Measurements from ENCODE around the gene RNASE12.
"Not testable (repeated sequence)": the region's sequence is repeated elsewhere in the genome, so short reads cannot be mapped to it uniquely, and the experiment has no call there.

Gene RNASE12

GRCh38 chr14:20578784-20579502 lies 12.2 kb downstream of the RNASE12 start:
- no peak for DNase-seq

- no peak for DNase-seq
Observed at GRCh38 chr14:20578325-20578724, 12.9 kb downstream of the RNASE12 start.

- not testable (repeated sequence) for DNase-seq
Observed at GRCh38 chr14:20572382-20572990, 18.7 kb downstream of the RNASE12 start.

DNA sequence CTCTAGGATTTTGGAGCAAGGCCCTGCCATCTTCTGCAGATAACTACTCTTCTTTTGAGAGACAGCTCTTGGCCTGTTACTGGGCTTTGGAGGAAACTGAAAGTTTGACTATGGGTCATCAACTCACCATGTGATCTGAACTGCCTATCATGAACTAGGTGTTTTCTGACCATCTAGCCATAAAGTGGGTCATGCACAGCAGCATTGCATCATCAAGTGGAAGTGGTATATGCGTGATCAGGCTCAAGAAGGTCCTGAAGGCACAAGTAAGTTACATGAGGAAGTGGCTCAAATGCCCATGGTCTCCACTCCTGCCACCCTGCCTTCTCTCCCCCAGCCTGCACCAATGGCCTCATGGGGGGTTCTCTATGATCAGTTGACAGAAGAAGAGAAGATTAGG lies 20.5 kb downstream of the RNASE12 start:
- DNase-seq: peak in 1 of 2 experiments; percentile 1

DNA sequence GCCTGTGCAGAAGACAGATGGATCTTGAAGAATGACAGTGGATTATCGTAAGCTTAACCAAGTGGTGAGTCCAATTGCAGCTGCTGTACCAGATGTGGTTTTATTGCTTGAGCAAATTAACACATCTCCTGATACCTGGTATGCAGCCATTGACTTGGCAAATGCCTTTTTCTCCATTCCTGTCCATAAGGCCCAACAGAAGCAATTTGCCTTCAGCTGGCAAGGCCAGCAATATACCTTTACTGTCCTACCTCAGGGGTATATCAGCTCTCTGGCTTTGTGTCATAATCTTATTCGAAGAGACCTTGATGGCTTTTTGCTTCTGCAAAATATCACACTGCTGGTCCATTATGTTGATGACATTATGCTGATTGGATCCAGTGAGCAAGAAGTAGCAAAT lies 21.3 kb downstream of the RNASE12 start:
- not testable (repeated sequence) for DNase-seq

GRCh38 chr14:20569066-20569465 lies 22.1 kb downstream of the RNASE12 start:
- no peak for DNase-seq

GRCh38 chr14:20568393-20568792 lies 22.8 kb downstream of the RNASE12 start:
- no peak for DNase-seq

DNA sequence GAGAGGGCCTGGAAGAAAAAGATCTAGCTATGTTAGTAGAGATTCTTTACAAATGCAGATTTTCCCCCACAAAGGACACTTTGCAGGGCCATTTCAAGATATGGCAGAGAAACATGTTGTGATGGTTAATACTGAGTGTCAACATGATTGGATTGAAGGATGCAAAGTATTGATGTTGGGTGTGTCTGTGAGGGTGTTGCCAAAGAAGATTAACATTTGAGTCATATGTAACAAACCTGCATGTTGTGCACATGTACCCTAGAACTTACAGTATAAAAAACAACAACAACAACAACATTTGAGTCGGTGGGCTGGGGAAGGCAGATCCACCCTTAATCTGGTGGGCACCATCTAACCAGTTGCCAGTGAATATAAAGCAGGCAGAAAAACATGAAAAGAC lies 24.0 kb downstream of the RNASE12 start:
- DNase-seq: not testable (repeated sequence)

DNA sequence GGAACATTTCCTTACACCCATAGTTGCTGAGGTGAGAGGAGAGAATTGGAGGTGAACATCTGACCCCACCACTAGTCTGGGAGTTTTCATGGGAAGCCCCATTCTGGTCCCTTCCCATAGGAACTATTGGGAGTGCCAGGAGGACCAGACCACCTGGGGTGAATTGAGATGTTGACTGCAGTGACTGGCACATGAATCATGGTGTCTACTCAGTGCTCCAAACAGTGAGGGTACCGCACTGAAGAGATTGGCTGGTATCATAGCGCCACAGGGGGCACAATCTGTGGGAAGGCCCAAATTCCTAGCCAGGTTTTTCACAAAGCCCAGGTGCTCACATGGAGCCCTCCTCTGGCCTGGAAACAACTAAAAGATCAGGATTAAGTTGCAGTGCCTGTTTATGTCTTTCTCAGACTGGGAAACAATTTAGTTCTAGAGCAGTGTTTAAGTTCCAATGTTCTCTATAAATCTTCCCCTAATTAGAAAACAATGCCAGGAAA lies 26.6 kb downstream of the RNASE12 start:
- no peak for DNase-seq

- DNase-seq: no peak
Observed at GRCh38 chr14:20563971-20564370, 27.2 kb downstream of the RNASE12 start.

DNA sequence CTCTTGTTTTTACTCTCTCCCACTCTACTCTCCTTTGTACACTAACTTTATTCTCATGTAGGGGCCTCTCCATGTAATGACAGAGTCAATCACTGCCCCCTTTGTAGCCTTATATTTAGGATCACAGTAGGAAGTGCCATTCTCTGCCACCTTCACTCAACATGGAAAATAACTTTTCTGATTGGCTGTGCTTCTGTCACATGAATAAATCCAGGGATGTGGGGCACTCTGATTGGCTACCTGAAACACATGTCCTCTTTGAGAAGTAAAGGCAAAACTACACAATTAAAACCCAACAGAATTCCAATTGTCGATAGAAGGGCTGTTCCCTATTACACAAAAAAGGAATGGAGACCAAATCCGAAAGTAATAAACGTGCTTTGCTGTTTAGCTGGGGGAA lies 30.2 kb downstream of the RNASE12 start, which contains the start of gene RNASE9:
Gene RNASE9 (minus strand): TSS at position 87 of the 400 bp plus-strand sequence.
- no peak for DNase-seq

GRCh38 chr14:20559461-20559904 lies 31.7 kb downstream of the RNASE12 start:
- no peak for DNase-seq

DNA sequence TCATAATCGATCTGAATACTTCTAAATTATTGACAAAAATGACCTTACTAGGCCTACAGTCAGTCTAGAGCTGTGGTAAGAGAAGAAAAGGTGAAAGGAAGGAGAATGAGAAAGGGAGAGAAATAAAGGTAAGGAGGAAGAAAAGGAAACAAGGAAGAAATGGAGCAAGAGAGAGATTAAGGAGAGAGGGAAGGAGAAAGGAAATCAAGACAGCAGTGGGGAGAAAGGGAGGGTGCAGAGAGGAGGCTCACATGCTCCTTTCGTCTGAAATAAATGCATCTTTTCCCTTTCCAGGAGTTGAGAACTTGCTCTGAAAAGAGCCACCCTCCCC lies 34.0 kb downstream of the RNASE12 start:
- no peak for DNase-seq

DNA sequence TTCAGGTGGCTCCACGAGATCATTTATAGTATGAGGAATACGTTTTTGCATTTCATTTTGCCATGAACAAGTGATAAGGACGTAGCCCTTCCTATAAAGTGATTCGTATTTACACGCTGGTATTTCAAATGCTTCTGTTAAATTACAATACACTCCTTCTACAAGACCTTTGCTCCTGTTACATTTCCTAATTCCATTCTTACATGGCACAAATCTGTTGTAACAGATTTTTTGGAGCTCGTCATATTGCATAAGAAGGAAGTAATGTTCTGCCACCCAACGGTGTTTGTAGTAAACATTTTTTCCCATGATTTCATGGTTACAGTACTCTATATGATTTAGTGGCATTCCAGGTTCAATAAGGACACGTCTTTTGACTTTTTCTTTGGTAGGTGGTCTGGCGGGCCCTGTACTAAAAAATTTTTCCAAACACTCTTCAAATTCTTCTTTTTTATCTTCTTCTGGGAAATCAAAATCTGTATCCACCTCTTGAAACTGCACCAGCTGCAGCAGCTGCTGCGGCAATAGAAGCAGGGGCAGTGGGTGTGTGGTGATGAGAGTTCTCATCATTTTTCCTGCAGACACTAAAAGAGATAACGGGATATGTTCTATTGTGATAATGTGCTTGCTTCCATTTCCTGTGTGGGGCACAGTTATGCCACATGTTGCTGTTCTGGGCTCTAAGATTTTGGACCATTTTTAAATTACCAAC lies 34.5 kb downstream of the RNASE12 start:
- peak in 1 of 2 experiments; percentile 0 for DNase-seq

DNA sequence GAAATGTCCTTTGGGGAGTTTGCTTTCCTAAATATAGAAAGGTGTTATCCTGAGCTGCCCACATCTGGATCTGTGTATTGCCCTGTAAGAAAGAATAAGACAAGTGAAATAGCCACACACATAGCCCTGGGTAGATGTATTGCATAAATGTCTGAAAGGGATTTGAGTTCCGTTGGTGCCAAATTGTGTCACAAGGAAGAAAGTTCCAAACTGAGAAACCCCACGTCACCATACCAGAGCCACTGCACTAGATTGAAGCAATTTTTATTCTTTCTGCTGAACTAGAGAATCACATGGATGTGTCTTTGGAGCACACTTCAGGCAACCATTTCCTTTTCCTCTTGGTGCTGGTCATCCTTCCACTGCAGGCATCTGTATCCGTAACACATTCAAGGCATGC lies 35.3 kb downstream of the RNASE12 start:
- no peak for DNase-seq

DNA sequence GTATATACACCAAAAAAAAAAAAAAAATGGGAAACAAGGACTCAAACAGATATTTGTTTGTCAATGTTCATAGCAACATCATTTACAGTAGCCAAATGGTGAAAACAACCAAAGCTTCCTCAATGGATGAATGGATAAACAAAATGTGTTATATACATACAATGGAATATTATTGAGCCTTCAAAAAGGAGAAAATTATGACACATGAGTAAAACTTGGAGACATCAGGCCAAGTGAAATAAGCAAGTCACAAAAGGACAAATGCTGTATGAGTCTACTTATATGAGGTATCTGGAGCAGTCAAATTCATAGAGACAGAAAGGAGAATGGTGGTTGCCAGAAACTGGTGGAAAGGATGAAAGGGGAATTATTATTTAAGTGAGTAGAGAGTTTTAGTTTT lies 38.2 kb downstream of the RNASE12 start:
- no peak for DNase-seq

DNA sequence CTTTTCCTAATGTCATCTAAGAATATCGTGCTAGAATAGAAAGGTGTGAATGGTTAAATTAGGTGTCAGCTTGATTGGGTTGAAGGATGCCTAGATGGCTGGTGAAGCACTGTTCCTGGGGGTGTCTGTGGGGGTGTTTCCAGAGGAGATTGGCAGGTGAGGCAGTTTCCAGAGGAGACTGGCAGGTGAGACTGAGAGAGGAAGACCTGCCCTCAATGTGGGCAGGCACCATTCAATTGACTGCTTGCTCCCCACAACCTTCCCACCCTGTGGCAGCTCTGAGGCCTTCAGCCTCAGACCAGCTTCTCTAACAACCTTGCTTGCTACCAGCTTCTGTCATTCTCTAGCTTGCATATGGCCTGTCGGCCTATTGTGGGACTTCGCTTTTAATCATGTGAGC lies 39.6 kb downstream of the RNASE12 start:
- no peak for DNase-seq

GRCh38 chr14:20550926-20551325 lies 40.2 kb downstream of the RNASE12 start:
- DNase-seq: no peak

DNA sequence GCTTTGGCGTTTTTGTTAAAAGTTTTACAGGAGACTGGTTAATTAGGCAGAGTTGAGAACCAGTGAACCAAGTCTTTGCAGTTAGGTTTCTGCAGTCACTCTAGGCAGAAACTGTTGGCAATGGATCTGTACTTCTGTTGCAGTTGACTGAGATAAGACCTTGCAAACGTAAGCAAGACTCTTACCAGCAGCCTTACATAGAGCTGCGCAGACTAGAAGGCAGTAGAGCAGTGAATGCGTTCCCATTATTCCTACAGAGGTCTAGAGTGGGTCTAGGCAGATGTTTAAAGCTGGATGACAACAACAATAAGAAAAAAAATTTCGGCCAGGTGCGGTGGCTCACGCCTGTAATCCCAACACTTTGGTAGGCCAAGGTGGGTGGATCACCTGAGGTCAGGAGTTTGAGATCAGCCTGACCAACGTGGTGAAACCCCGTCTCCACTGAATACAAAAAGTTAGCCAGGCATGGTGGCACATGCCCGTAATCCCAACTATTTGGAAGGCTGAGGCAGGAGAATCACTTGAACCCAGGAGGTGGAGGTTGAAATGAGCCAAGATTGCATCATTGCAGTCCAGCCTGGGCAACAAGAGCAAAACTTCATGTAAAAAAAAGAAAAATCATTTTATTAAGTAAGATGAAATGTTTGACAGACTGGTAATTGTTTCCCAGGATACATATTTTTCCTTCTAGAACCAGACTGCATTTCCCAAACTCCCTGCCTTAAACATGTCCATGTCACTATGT lies 42.6 kb downstream of the RNASE12 start:
- DNase-seq: no peak

DNA sequence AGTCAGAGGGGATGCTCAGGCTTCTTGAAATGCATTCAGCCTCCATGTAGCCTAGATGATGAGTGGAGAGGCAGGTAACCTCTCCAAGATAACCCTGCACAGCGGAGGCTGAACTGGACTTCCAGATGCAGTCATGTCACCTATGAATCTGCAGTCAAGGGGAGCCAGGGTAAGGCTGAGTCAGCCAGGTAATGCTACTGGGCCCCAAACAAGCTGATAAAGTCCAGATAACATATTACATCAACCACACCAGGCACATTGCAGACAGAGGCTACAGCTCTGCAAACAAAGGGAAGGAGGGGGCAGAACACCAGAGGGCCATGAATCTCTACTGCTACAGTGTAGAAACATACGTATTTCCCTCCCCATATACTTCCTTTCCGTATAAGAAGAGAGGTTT lies 44.3 kb downstream of the RNASE12 start:
- DNase-seq: no peak
